Measurements from ENCODE around the gene PAPSS2.

The PAPSS2 gene

DNA sequence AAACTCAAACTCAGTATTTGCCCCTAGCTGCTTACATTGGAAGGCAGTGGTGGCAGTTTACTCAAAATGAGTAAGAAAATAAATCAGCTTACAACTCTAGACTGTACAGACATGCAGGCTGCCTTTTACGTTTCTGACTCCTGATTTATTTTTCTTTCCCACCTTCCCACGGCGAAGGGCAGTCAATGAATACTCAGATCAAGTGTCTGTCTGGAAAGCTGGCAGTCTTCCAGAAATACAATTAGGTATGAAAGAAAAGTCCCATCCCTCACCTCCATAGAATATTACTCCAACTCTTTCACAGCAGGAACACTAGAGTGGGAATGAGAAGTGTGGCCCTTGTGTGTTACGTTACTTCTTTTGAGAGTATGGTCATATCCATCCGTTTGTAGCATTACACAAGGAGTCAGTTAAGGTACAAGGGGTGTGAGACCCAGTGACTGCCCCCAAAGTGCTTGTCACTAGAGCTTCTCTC is 1.3 kb upstream of the PAPSS2 start:
- no peak for DNase-seq (ENCODE audit: low spot score)
- in situ Hi-C loops (cut with MboI; ENCODE audit: low pct_unique_long_range_greater_than_20kb, low sequenced_read_pairs, unreplicated experiment) = loop anchor here (25.0 kb wide), 1 partner anchor 904 kb away; no protein-coding TSS in a partner anchor
- TF ChIP-seq, protein P1, sequence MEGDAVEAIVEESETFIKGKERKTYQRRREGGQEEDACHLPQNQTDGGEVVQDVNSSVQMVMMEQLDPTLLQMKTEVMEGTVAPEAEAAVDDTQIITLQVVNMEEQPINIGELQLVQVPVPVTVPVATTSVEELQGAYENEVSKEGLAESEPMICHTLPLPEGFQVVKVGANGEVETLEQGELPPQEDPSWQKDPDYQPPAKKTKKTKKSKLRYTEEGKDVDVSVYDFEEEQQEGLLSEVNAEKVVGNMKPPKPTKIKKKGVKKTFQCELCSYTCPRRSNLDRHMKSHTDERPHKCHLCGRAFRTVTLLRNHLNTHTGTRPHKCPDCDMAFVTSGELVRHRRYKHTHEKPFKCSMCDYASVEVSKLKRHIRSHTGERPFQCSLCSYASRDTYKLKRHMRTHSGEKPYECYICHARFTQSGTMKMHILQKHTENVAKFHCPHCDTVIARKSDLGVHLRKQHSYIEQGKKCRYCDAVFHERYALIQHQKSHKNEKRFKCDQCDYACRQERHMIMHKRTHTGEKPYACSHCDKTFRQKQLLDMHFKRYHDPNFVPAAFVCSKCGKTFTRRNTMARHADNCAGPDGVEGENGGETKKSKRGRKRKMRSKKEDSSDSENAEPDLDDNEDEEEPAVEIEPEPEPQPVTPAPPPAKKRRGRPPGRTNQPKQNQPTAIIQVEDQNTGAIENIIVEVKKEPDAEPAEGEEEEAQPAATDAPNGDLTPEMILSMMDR (IDR thresholded peaks at IDR 0.05; ENCODE audit: extremely low read depth, insufficient read depth, missing control alignments) = no peak

DNA sequence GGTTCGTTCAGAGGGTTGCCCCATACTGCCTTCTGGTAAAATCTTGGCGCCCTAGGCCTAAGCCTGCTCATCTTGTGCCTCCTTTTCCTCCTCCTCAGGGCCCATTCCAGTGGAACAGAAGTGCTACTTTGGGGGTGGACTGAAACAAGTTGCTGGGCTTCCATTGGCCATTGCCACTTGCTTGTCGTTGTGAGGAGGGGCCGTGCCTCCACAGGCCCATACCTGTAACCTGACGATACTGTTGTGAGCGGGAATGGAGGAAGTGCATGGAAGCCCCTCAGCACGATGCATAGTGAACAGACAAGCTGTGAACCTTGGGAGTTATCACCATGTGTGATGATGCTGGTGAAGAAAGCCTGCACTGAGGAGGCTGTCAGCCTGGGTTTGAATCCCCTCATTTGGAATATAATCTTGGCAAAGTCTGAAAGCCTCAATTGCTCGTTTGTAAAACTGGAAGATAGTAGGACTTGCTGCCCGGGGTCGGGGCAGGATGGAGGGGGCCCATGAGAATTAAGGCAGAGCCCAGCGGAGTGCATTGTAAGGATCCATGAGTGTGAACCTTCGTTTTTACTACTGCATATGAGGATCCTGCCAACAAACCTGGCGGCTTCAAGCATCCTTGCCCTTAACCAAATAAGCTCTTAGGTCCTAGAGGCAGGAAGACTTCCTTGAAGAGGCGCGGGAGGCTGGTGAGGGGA is 671 bp upstream of the PAPSS2 start:
- in situ Hi-C loops (cut with MboI; ENCODE audit: low pct_unique_long_range_greater_than_20kb, low sequenced_read_pairs, unreplicated experiment) = loop anchor here (25.0 kb wide), 1 partner anchor 903 kb away; no protein-coding TSS in a partner anchor
- TF ChIP-seq, protein P1 (IDR thresholded peaks at IDR 0.05; ENCODE audit: extremely low read depth, insufficient read depth, missing control alignments) = no peak
- no peak for DNase-seq (ENCODE audit: low spot score)

DNA sequence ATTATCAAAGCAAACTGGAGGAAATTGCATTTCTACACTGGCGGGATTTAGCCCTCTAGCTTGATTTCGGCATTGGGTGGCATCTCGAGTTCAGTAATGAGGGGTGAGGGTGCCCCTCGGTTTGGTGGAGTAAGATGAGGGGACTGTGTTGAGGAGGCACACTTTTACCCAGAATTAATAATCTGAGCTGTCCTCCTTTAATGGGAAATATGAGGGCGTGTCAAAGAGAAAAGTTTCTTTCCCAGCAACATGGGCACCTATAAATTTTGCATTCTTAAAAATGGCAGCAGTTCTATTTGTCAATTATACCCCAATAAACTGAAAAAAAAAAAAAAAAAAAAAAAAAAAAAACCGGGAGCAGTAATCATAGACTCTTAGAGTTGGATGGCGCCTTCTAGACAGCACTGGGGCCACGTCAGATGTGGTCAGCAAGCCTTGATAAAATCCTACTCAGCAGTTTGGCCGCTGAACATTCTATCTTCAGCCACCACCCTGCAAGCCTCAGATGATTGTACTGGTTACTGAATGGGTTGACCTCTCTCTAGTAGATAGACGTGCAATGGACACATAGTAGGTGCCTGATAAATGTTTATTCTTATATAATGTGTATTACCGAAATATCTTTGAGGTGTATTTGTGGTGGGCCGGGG is 931 bp downstream of the PAPSS2 start:
- no peak for DNase-seq (ENCODE audit: low spot score)
- TF ChIP-seq, protein P1 (IDR thresholded peaks at IDR 0.05; ENCODE audit: extremely low read depth, insufficient read depth, missing control alignments) = no peak
- in situ Hi-C loops (cut with MboI; ENCODE audit: low pct_unique_long_range_greater_than_20kb, low sequenced_read_pairs, unreplicated experiment) = loop anchor here (25.0 kb wide), 1 partner anchor 902 kb away; no protein-coding TSS in a partner anchor

DNA sequence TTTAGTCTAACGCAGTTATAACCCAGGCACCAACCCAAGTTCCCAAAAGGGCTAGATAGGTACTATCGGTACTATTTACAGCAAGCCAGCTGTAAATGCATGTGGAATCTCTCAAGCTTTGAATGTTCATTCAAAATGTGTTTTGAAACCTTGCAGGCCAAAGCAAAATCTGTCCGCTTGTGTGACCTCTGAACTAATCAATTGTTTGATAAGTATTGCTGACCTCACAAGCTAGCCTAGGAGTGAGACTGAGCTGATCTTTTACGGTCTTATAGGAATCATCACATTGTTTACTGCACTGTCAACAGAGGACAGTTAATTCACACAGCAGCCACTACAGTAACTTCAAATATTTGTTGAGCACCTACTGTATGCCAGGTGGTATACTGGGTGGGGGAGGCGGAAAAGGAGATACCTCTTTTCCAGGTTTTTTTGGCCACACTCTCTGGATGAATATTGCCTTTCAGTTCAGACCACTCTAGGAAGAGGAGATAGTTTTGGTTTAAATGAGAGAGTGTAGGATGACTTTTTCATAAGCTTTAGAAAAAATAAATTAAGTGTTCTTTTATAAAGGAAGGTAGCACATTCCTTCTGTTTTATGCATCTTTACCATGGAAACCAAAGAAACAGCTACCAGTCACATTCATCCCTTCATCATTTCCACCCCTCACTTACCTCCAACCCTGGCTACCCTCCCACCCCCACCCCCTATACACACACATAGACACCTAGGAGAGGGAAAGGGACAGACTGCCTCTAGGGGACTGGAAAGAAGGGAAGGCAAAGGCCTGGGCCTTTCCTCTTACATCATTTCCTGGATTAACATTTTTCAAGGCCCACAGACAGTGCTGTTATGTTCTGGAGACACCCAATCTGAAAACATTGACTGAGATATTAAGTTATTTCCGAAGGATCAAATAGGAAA is 2.4 kb downstream of the PAPSS2 start:
- in situ Hi-C loops (cut with MboI; ENCODE audit: low pct_unique_long_range_greater_than_20kb, low sequenced_read_pairs, unreplicated experiment) = loop anchor here (25.0 kb wide), 1 partner anchor 900 kb away; no protein-coding TSS in a partner anchor
- TF ChIP-seq, protein P1 (IDR thresholded peaks at IDR 0.05; ENCODE audit: extremely low read depth, insufficient read depth, missing control alignments) = no peak
- no peak for DNase-seq (ENCODE audit: low spot score)

DNA sequence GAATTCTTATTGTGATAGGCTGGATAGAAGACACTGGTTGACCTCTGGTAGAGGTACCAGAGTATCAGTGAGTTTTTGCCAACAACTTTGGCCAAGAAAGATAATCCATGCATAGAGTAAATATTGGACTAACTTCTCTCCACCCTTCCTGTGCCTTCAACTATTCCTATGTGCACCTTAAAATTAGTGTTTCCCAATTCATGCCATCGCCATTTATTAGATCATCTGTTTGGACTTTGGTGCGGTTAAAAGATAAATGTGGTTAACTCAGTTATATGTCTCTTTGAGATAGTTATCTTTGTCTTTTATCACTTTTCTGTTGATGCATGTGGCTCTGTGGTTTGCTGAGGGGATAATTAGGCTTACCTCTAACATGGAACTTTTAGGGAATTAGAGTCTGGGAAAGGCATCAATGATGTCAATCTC is 4.6 kb downstream of the PAPSS2 start:
- TF ChIP-seq, protein P1 (IDR thresholded peaks at IDR 0.05; ENCODE audit: extremely low read depth, insufficient read depth, missing control alignments) = no peak
- in situ Hi-C loops (cut with MboI; ENCODE audit: low pct_unique_long_range_greater_than_20kb, low sequenced_read_pairs, unreplicated experiment) = loop anchor here (25.0 kb wide), 1 partner anchor 898 kb away; no protein-coding TSS in a partner anchor
- DNase-seq (ENCODE audit: low spot score) = no peak

DNA sequence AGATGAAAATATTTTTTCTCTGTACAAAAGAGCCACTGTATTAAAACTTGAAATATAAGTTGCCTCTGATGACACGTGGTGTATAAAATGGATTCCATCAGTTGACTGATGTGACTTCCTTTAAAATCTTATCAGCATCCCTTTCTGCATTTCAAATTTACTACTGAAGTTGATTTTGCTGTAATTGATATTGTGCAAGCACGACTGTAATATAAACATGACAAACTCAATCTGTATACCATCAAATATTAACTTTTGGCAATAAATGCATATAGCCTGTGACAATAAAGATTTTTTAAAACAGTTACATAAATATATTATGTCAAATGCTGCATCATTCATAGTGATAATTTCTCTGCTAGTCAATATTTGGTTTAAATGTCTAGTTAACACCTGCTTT is 7.8 kb downstream of the PAPSS2 start:
- DNase-seq (ENCODE audit: low spot score) = no peak
- TF ChIP-seq, protein P1 (IDR thresholded peaks at IDR 0.05; ENCODE audit: extremely low read depth, insufficient read depth, missing control alignments) = no peak
- in situ Hi-C loops (cut with MboI; ENCODE audit: low pct_unique_long_range_greater_than_20kb, low sequenced_read_pairs, unreplicated experiment) = loop anchor here (25.0 kb wide), 1 partner anchor 895 kb away; no protein-coding TSS in a partner anchor

Data from GM13977 (cell line).